IMR-90 (cell line): ENCODE results near the gene FADS6.

Experiments used
- RFX5 ChIP-seq: IDR thresholded peaks from 2 replicates; pipeline ENCODE4 v1.8.0; 2012; ENCODE audit warnings: low read depth, mild to moderate bottlenecking, low read length, moderate library complexity
- TF ChIP-seq, protein P1 (sequence below): conservative IDR thresholded peaks from 2 replicates; pipeline ENCODE4 v1.5.1; 2012; ENCODE audit warnings: mild to moderate bottlenecking, low read depth, low read length, improper control_type of control experiment

DNA sequence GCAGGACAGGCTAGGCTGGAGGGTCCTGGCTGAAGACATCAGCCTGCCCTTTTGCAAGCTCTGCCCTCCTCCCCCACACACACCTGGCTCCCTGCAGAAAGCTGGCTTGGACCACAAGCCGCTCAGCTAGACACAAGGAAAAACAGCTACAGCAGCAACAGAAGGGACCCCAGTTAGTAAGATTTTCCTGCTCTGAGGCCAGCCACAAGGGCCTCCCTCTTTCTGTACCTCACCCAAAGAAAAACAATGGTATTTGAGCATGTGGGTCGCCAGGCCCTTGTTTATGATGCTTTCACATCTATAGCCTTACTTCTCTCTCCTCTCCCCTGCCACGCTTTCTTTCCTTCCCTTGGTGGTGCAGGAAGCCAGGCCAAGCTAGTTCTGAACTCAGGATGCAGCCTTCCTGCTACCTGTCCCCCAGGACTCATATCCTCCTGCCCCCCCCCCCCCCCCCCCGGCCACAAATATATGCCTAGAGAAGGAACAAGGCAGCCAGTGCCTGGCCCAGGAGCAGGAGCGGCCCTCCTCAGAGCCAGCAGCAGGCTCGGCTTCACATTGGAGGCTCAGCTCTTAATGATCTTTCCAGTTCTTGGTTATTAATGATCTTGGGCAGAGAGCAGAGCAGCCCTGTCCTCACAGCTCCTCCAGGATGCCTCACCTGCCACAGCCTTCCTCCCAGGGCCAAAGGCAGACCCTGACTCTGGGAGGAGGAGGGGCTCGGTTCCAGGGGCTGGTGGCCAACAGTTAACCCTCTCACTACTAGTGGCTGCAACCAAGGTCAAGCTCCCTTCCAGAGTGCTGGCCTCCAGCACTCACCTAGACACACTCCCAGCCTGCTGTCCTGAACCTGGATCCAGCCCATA lies 53.2 kb downstream of the FADS6 start:
- TF ChIP-seq, protein P1, sequence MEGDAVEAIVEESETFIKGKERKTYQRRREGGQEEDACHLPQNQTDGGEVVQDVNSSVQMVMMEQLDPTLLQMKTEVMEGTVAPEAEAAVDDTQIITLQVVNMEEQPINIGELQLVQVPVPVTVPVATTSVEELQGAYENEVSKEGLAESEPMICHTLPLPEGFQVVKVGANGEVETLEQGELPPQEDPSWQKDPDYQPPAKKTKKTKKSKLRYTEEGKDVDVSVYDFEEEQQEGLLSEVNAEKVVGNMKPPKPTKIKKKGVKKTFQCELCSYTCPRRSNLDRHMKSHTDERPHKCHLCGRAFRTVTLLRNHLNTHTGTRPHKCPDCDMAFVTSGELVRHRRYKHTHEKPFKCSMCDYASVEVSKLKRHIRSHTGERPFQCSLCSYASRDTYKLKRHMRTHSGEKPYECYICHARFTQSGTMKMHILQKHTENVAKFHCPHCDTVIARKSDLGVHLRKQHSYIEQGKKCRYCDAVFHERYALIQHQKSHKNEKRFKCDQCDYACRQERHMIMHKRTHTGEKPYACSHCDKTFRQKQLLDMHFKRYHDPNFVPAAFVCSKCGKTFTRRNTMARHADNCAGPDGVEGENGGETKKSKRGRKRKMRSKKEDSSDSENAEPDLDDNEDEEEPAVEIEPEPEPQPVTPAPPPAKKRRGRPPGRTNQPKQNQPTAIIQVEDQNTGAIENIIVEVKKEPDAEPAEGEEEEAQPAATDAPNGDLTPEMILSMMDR, result no peak
- TF ChIP-seq RFX5, result no peak
